Lower leg skin (tissue), 4 donors: ENCODE results near the gene TBX1. TPM values are rescaled to one million over a fixed set of nuclear protein-coding genes. Genes with fewer than 3 reads are reported as not detected.
A peak's percentile ranks its signal among the peaks of the same experiment; 100 is the strongest.

ENCODE experiments used
- DNase-seq, 2 donors: peaks; one replicate each; pipeline ENCODE4 v3.0.0-alpha.2; 2019; ENCODE audit warnings: low spot score in 2 of 2
- H3K4me3 ChIP-seq: fragments of 200-600 bp; sonication (generic); 2 replicates; pipeline ENCODE4 v1.5.1; 2017; ENCODE audit warnings: mild to moderate bottlenecking, low read depth; ENCODE audit not compliant: poor library complexity, severe bottlenecking
- POLR2A ChIP-seq, 2 donors: fragments of 450-650 bp; IDR thresholded peaks; one replicate each; pipeline ENCODE4 v1.6.1; 2016 to 2017; ENCODE audit warnings: antibody characterized with exemption in 2 of 2, mild to moderate bottlenecking in 1 of 2, moderate library complexity in 1 of 2
- WGBS, 2 donors: methylation state at CpG; one replicate each; pipeline ENCODE4 v1.1.5; 2018; 5-methylcytosine and 5-hydroxymethylcytosine counted together
- intact Hi-C: fragments of 100-400 bp; cut with DNase I; formaldehyde crosslinking; loops from one replicate; pipeline ENCODE4 v1.15.0; 2023; ENCODE audit warnings: low total_unique reads
- total RNA-seq, 4 donors: library from RNA; depleted of rRNA; stranded (reverse); fragments of >200 nt; gene quantifications; one replicate each; pipeline ENCODE4 v1.1.0, GENCODE V29; 2016
- TF ChIP-seq, protein P1 (sequence below), 3 donors: fragments of 450-650 bp; IDR thresholded peaks; one replicate each; pipeline ENCODE4 v1.5.1; 2016; ENCODE audit warnings: antibody characterized with exemption in 3 of 3, mild to moderate bottlenecking in 3 of 3, moderate library complexity in 2 of 3

Gene TBX1
- total RNA-seq, 4 donors from 2014 or later = 1.5 to 14.1 (median 4.9) TPM

DNA sequence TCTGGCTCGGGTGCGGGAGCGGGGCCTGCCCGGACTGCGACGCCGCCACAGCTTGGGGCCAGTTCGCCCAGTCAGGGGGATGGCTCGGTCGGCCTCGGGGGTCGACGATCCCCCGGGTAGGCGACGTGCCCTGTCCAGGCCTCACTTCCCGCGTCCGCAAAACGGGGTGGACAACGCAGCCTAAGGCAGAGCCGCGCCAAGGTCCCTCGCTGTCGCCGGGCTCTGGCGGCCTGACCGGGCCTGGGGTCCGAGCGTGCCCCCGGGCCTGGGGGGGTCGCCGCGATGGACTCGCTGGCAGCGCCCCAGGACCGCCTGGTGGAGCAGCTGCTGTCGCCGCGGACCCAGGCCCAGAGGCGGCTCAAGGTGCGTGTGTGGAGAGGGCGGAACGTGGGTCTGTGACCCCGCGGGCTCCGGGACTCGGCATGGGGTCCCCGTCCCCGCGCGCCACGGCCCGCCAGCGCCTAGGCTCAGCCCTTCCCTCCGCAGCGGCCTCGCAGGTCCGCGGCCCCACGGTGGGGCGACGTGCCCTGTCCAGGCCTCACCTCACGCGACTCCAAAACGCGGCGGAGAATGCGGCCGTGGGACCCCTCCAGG is 42.0 kb upstream of the TBX1 start:
- WGBS, 2 donors = 6% methylated on average over 31 of the region's 70 CpGs; no CpG with 5 or more reads in 1 of the 2 donors
- intact Hi-C loops = loop anchor here (5.0 kb wide), 1 partner anchor 41 kb away; no protein-coding TSS in a partner anchor
- DNase-seq = no peak
- H3K4me3 ChIP-seq = peak overlapping the region; percentile 14
- TF ChIP-seq POLR2A (IDR thresholded peaks at IDR 0.05) = no peak
- TF ChIP-seq, protein P1, sequence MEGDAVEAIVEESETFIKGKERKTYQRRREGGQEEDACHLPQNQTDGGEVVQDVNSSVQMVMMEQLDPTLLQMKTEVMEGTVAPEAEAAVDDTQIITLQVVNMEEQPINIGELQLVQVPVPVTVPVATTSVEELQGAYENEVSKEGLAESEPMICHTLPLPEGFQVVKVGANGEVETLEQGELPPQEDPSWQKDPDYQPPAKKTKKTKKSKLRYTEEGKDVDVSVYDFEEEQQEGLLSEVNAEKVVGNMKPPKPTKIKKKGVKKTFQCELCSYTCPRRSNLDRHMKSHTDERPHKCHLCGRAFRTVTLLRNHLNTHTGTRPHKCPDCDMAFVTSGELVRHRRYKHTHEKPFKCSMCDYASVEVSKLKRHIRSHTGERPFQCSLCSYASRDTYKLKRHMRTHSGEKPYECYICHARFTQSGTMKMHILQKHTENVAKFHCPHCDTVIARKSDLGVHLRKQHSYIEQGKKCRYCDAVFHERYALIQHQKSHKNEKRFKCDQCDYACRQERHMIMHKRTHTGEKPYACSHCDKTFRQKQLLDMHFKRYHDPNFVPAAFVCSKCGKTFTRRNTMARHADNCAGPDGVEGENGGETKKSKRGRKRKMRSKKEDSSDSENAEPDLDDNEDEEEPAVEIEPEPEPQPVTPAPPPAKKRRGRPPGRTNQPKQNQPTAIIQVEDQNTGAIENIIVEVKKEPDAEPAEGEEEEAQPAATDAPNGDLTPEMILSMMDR (IDR thresholded peaks at IDR 0.05) = no peak

DNA sequence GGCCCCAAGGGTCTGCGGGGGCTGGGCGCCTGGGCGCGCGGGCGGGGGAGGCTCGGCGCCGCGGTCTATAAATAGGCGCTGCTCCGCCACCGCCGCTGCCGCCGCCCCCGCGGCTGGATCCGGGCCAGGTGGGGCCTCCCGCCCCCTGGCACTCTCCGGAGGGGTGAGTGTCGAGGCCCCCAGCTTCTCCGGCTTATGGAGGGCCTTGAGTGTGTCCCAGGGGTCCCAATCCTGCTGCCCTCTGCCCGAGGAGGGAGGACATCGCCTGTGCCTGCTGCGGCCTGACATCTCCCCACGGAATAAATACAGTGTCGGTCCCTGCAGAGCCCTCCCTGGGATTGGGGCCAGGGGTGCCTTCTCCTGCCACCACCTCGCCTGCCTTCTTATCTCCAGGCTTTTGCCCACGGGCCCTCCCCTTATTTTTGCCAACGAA is 41.5 kb upstream of the TBX1 start:
- intact Hi-C loops = loop anchor here (5.0 kb wide), 1 partner anchor 42 kb away; no protein-coding TSS in a partner anchor
- WGBS, 2 donors = 17 to 48% methylated on average over 8 to 29 of the region's 31 CpGs
- TF ChIP-seq, protein P1 (IDR thresholded peaks at IDR 0.05) = no peak
- TF ChIP-seq POLR2A (IDR thresholded peaks at IDR 0.05) = no peak
- no peak overlapping the region for H3K4me3 ChIP-seq
- no peak for DNase-seq

DNA sequence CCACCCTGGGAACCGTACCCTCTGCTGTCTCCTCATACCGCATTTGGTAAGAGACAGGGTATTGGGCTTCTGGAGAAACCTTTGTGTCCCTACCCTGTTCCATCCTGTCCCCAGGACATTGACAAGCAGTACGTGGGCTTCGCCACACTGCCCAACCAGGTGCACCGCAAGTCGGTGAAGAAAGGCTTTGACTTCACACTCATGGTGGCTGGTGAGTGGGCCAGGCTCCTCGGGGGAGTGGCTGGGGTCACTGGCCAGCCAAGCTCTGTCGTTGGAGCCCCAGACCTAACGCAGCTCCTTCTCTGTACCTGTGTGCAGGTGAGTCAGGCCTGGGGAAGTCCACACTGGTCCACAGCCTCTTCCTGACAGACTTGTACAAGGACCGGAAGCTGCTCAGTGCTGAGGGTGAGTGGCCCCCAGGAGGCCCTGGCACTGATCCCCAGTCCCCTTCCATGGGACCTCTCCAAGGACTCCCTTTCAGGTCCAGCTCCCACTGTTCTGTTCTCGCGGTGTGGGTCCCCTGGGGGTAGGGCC is 41.0 kb upstream of the TBX1 start:
- TF ChIP-seq, protein P1 (IDR thresholded peaks at IDR 0.05) = no peak
- no peak for TF ChIP-seq POLR2A (IDR thresholded peaks at IDR 0.05)
- intact Hi-C loops = loop anchor here (5.0 kb wide), 1 partner anchor 42 kb away; no protein-coding TSS in a partner anchor
- no peak for DNase-seq
- WGBS, 2 donors = 88 to 89% methylated on average over 12 of the region's 12 CpGs
- H3K4me3 ChIP-seq = no peak overlapping the region

DNA sequence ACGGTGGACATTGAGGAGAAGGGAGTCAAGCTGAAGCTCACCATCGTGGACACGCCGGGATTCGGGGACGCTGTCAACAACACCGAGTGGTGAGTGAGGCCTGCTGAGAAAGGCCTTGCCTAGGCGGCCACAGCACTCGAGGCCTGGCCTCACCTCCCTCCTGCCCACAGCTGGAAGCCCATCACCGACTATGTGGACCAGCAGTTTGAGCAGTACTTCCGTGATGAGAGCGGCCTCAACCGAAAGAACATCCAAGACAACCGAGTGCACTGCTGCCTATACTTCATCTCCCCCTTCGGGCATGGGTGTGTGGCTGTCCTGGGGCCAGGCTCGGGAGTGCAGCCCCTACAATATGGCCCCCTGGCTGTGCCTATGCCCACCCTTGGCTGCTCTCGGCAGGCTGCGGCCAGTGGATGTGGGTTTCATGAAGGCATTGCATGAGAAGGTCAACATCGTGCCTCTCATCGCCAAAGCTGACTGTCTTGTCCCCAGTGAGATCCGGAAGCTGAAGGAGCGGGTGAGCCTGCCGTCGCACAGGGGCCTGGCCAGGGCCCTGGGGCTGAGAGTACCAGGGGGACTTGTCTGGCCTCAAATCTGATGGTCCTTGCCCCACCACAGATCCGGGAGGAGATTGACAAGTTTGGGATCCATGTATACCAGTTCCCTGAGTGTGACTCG is 40.3 kb upstream of the TBX1 start:
- no peak overlapping the region for H3K4me3 ChIP-seq
- 92 to 93% methylated on average over 24 of the region's 26 CpGs for WGBS, 2 donors
- TF ChIP-seq, protein P1 (IDR thresholded peaks at IDR 0.05) = no peak
- TF ChIP-seq POLR2A (IDR thresholded peaks at IDR 0.05) = no peak
- intact Hi-C loops = no loop called here
- DNase-seq = no peak

DNA sequence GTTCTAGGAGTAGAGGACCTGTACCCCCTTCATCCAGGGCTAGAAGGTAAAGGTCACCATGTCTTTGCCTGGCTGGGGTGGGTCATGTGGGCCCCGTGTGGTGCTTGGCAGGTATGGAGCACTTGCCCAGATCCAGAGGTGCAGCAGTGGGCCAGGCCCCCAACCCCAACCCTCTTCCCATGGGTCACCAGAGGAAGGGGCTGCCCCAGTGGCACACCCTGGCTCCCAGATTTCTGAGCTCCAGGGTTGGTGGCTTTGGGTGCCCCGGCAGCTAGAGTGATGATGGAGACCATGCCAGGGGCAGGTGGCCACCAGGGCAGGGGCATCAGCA is 39.6 kb upstream of the TBX1 start:
- intact Hi-C loops = no loop called here
- no peak overlapping the region for H3K4me3 ChIP-seq
- WGBS, 2 donors = 86 to 93% methylated on average over 1 to 2 of the region's 2 CpGs
- TF ChIP-seq, protein P1 (IDR thresholded peaks at IDR 0.05) = no peak
- TF ChIP-seq POLR2A (IDR thresholded peaks at IDR 0.05) = no peak
- DNase-seq = no peak
